Activated CD4-positive, CD25-positive, alpha-beta regulatory T cell treated with anti-CD3 and anti-CD28 coated beads, Interleukin-2, amount 50 U/mL, for 24 hours (primary cell): Measurements from ENCODE around the gene DRD2.

Experiments
- ATAC-seq, 2 donors: fragments of 150-1000 bp; cut with Tn5 transposase; one replicate each; pipeline ENCODE4 v1.10.0; 2021; ENCODE audit warnings: mild to moderate bottlenecking in 1 of 2, moderate library complexity in 1 of 2

DRD2 gene

GRCh38 chr11:113363996-113364641 lies 111.1 kb downstream of the DRD2 start:
- ATAC-seq = no peak

GRCh38 chr11:113363406-113363805 lies 111.8 kb downstream of the DRD2 start:
- ATAC-seq = no peak
